Measurements from ENCODE around the gene PKDREJ. TPM values are rescaled to one million over a fixed set of nuclear protein-coding genes. Genes with fewer than 3 reads are reported as not detected.

The PKDREJ gene
- total and polyA plus RNA-seq, 8 donors = 0.05 to 0.76 (median 0.62) TPM; not detected in 1

DNA sequence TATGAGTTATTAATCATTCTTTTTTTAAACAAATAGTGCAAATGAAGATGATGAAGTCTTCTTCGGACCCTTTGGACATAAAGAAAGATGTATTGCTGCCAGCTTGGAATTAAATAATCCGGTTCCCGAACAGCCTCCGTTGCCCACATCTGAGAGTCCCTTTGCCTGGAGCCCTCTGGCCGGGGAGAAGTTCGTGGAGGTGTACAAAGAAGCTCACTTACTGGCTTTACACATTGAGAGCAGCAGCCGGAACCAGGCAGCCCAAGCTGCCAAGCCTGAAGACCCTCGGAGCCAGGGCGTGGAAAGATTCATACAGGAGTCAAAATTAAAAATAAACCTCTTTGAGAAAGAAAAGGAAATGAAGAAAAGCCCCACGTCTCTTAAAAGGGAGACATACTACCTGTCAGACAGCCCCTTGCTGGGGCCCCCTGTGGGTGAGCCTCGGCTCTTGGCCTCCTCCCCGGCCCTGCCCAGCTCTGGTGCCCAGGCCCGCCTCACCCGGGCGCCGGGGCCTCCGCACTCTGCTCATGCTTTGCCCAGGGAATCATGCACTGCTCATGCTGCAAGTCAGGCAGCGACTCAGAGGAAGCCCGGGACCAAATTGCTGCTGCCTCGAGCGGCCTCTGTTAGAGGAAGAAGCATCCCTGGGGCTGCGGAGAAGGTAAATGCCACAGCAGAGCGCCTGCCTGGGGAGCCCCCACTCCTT, 45.3 kb upstream of the PKDREJ start:
- H3K36me3 ChIP-seq = peaks cover 0 to 11% of the 10 kb centered on the region in 2 donors
- ATAC-seq = no peak
- no peaks in the 10 kb centered on the region for H3K27me3 ChIP-seq

DNA sequence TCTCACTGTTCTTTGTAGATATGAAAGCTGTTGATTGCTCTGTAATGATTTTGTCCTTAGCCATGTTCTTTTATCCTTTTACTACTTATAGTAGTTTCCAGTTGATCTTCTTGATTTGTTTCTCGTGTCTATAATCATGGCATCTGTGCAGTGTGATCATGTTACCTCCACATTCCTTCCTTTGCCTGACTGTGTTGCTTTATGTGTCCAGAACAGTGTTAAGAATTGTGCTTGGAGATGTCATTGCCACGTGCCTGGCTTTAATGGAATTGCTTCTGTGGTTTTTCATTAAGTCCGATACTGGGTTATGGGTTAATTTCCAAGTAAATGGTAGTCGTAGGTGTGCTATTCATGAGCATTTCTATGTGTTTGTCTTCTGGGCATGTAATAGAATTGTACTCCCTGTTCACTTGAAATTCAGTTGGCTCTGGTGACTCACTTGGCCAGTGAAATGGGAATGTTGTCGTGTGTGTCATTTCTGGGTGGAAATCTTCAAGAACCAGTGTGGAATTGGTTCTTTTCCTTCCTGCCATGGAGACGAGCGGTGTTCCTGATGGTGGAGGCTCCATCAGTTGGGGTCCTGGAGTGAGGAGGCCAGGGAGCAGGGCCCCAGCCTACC, 40.3 kb upstream of the PKDREJ start:
- H3K27me3 ChIP-seq = no peaks in the 10 kb centered on the region
- ATAC-seq = no peak

More for the DNA sequence above, 45.3 kb upstream of the PKDREJ start:
- Histone ChIP-seq H3K4me1 (no peaks in the 10 kb centered on the region), H3K27ac (no peak overlapping the region), H3K9me3 (no peaks in the 10 kb centered on the region), H3K4me3 (no peak overlapping the region)
- TF ChIP-seq, protein P1, sequence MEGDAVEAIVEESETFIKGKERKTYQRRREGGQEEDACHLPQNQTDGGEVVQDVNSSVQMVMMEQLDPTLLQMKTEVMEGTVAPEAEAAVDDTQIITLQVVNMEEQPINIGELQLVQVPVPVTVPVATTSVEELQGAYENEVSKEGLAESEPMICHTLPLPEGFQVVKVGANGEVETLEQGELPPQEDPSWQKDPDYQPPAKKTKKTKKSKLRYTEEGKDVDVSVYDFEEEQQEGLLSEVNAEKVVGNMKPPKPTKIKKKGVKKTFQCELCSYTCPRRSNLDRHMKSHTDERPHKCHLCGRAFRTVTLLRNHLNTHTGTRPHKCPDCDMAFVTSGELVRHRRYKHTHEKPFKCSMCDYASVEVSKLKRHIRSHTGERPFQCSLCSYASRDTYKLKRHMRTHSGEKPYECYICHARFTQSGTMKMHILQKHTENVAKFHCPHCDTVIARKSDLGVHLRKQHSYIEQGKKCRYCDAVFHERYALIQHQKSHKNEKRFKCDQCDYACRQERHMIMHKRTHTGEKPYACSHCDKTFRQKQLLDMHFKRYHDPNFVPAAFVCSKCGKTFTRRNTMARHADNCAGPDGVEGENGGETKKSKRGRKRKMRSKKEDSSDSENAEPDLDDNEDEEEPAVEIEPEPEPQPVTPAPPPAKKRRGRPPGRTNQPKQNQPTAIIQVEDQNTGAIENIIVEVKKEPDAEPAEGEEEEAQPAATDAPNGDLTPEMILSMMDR (IDR thresholded peaks at IDR 0.05) = no peak
- intact Hi-C loops (cut with DNase I) = loop anchor here in 1 of 2 donors (10.0 kb wide), 1 partner anchor 184 kb away; no protein-coding TSS in a partner anchor
- no peak for DNase-seq

DNA sequence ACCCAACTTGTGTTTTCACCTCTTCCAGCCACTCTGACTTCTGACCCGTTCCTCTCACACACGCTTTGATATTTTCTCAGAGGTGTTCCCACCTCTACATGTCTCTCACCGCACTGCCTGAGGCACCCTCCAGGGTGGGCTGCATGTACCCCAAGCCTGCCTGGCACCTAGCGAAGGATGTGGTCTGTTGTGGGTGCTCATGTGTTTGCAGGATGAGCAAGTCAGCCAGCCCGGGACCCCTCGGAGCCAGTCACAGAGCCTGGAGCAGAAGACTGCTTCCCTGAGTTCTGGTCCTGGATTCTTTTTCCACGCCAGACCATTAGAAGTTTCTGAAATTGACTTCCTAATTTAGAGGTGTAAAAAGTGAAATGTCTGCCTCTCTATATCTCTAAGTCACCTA, 37.3 kb upstream of the PKDREJ start:
- Histone ChIP-seq H3K27me3 (no peaks in the 10 kb centered on the region), H3K9me3 (no peaks in the 10 kb centered on the region), H3K36me3 (no peaks in the 10 kb centered on the region), H3K4me1 (peaks cover 8 to 26% of the 10 kb centered on the region in 2 donors), H3K27ac (no peak overlapping the region), H3K4me3 (no peak overlapping the region)
- intact Hi-C loops (cut with DNase I) = loop anchor here in 1 of 2 donors (10.0 kb wide), 1 partner anchor 176 kb away; no protein-coding TSS in a partner anchor
- ATAC-seq (no peak), DNase-seq (no peak)
- TF ChIP-seq, protein P1 (IDR thresholded peaks at IDR 0.05) = no peak

More for the DNA sequence above, 40.3 kb upstream of the PKDREJ start:
- no peak overlapping the region for H3K27ac ChIP-seq
- TF ChIP-seq, protein P1 (IDR thresholded peaks at IDR 0.05) = no peak
- peaks cover 0 to 3% of the 10 kb centered on the region in 2 donors for H3K36me3 ChIP-seq
- H3K4me3 ChIP-seq = no peak overlapping the region
- DNase-seq = no peak
- H3K4me1 ChIP-seq = no peaks in the 10 kb centered on the region
- intact Hi-C loops (cut with DNase I) = loop anchor here in 1 of 2 donors (10.0 kb wide), 1 partner anchor 179 kb away; no protein-coding TSS in a partner anchor
- H3K9me3 ChIP-seq = no peaks in the 10 kb centered on the region

DNA sequence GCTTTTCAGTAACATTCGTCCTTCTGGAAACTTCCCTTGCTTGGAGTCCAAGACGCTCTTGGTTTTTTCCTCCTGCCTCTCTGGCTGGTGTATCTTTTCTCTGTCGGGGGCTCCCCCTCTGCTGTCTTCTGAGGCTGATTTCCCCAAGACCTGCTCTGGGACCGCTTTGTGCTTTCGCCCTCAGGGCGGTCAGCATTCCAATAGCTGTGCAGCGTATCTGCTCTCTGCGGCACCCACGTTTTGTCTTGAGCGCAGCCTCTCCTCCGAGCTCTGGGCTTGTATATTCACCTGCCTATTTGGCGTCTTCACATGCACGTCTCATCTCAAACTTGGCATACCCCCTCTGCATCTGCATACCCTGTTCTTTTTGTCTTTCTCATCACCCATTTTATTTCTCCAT, 36.0 kb upstream of the PKDREJ start:
- intact Hi-C loops (cut with DNase I) = no loop called here
- H3K27ac ChIP-seq = no peak overlapping the region
- H3K36me3 ChIP-seq = no peaks in the 10 kb centered on the region
- H3K4me1 ChIP-seq = peaks cover 8 to 33% of the 10 kb centered on the region in 2 donors
- ATAC-seq = no peak
- no peaks in the 10 kb centered on the region for H3K27me3 ChIP-seq
- peak in 1 of 4 donors; percentile 3 for DNase-seq
- TF ChIP-seq, protein P1 (IDR thresholded peaks at IDR 0.05) = no peak
- no peak overlapping the region for H3K4me3 ChIP-seq
- H3K9me3 ChIP-seq = no peaks in the 10 kb centered on the region

DNA sequence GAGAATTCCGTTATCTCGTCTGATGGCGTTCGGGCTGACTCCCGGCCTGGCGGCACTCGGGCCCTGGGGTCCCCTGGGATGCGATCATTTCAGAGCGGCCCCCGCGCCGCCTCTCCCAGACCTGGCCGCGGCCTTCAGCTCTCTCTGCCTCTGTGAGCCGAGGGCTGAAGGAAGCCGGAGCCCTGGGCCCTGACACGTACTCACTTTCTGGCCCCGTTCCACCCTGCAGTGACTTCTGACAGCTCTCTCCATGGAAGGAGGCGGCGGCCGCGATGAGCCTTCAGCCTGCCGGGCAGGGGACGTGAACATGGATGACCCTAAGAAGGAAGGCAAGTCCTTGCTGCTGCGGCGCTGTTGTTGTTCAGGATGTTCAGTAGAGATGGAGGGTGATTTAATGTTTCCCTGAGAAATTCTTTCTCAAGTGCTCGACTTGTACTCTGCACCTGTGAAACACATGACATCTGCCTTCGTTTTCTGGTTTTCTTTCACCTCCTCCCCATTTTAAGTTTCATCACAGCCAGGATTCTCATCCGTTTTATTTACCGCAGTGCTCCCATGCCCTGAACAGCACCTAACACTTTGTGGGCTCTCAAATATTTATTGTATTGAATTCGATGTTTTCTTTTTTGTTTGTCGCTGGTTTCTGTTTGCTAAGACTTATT, 34.1 kb upstream of the PKDREJ start:
- H3K4me1 ChIP-seq = peaks cover 8 to 45% of the 10 kb centered on the region in 2 donors
- no peak overlapping the region for H3K27ac ChIP-seq
- TF ChIP-seq, protein P1 (IDR thresholded peaks at IDR 0.05) = no peak
- H3K9me3 ChIP-seq = no peaks in the 10 kb centered on the region
- intact Hi-C loops (cut with DNase I) = no loop called here
- H3K27me3 ChIP-seq = no peaks in the 10 kb centered on the region
- ATAC-seq = no peak
- no peak for DNase-seq
- peaks cover 0 to 15% of the 10 kb centered on the region in 2 donors for H3K36me3 ChIP-seq
- peak overlapping the region; percentile 49 to 56 for H3K4me3 ChIP-seq

All from left lung (tissue), 10 donors.